Stimulated activated naive CD8-positive, alpha-beta T cell treated with anti-CD3 and anti-CD28 coated beads, Interleukin-15, Interleukin-2, amounts not matched to agents 100 U/mL and 50 U/mL, for 24 hours (primary cell): ENCODE results near the gene CTU2.

Experiments used
- ATAC-seq: fragments of 150-1000 bp; cut with Tn5 transposase; one replicate; pipeline ENCODE4 v1.10.0; 2021
- DNase-seq: peaks from one replicate; pipeline ENCODE4 v3.0.0; 2021

The CTU2 gene

GRCh38 chr16:88714420-88715302, 8.4 kb downstream of the CTU2 start:
- no peak for ATAC-seq

GRCh38 chr16:88715312-88716190, 9.2 kb downstream of the CTU2 start:
- no peak for DNase-seq
- ATAC-seq = no peak

More at GRCh38 chr16:88714420-88715302, 8.4 kb downstream of the CTU2 start:
- DNase-seq = no peak

GRCh38 chr16:88716201-88716600, 9.9 kb downstream of the CTU2 start:
- DNase-seq (no peak), ATAC-seq (no peak)

GRCh38 chr16:88716601-88717001, 10.3 kb downstream of the CTU2 start:
- DNase-seq (no peak), ATAC-seq (no peak)

- no peak for ATAC-seq
- DNase-seq = no peak
These were observed 11.9 kb downstream of the CTU2 start for GRCh38 chr16:88718178-88718577.

- DNase-seq = no peak
- no peak for ATAC-seq
These were observed 13.1 kb downstream of the CTU2 start for GRCh38 chr16:88719267-88719932.

- ATAC-seq (no peak), DNase-seq (no peak)
These were observed 13.6 kb downstream of the CTU2 start for GRCh38 chr16:88719933-88720296.

- DNase-seq (no peak), ATAC-seq (no peak)
These were observed 14.2 kb downstream of the CTU2 start for GRCh38 chr16:88720396-88720970.

- ATAC-seq (no peak), DNase-seq (no peak)
These were observed 14.9 kb downstream of the CTU2 start for GRCh38 chr16:88721236-88721635.

- ATAC-seq = no peak
- no peak for DNase-seq
These were observed 15.8 kb downstream of the CTU2 start for GRCh38 chr16:88721815-88722755.

- ATAC-seq (no peak), DNase-seq (no peak)
These were observed 16.6 kb downstream of the CTU2 start for GRCh38 chr16:88722784-88723506.

GRCh38 chr16:88723507-88723887, 17.2 kb downstream of the CTU2 start:
- ATAC-seq (no peak), DNase-seq (no peak)

GRCh38 chr16:88723911-88724310, 17.6 kb downstream of the CTU2 start:
- ATAC-seq = no peak
- DNase-seq = no peak

GRCh38 chr16:88724855-88725555, 18.7 kb downstream of the CTU2 start:
- ATAC-seq = no peak
- no peak for DNase-seq

- ATAC-seq = peak; percentile 1
- DNase-seq = no peak
These were observed 19.5 kb downstream of the CTU2 start for GRCh38 chr16:88725609-88726407.

- ATAC-seq (no peak), DNase-seq (no peak)
These were observed 20.1 kb downstream of the CTU2 start for GRCh38 chr16:88726408-88726749.

GRCh38 chr16:88726981-88727380, 20.7 kb downstream of the CTU2 start:
- no peak for DNase-seq
- ATAC-seq = no peak

GRCh38 chr16:88727871-88728270, 21.6 kb downstream of the CTU2 start:
- ATAC-seq = no peak
- no peak for DNase-seq
